HepG2 (cell line): ENCODE results near the gene DDX49. TPM values are rescaled to one million over a fixed set of nuclear protein-coding genes. Genes with fewer than 3 reads are reported as not detected.

Source experiments
- CEBPG ChIP-seq: IDR thresholded peaks from 2 replicates; pipeline ENCODE4 v1.6.1; 2016
- CENPX ChIP-seq: sonication (generic); formaldehyde crosslinking; IDR thresholded peaks from 2 replicates; pipeline ENCODE4 v1.9.0; 2021; ENCODE audit warnings: mild to moderate bottlenecking, missing genetic modification reagents, moderate library complexity
- ELF3 ChIP-seq: IDR thresholded peaks from 2 replicates; pipeline ENCODE4 v1.6.1; 2016; ENCODE audit warnings: missing genetic modification reagents, missing compliant biosample characterization
- FOSL1 ChIP-seq: sonication (generic); formaldehyde crosslinking; IDR thresholded peaks from 2 replicates; pipeline ENCODE4 v1.9.0; 2021; ENCODE audit warnings: missing genetic modification reagents, borderline replicate concordance
- GTF2F1 ChIP-seq: fragments of 150-350 bp; IDR thresholded peaks from 2 replicates; pipeline ENCODE4 v1.6.1; 2014; ENCODE audit warnings: low read length
- HNRNPUL1 ChIP-seq: fragments of 200-400 bp; formaldehyde crosslinking; IDR thresholded peaks from 2 replicates; pipeline ENCODE4 v1.6.1; 2017; ENCODE audit warnings: low read depth, mild to moderate bottlenecking, low read length, moderate library complexity
- MIXL1 ChIP-seq: IDR thresholded peaks from 2 replicates; pipeline ENCODE4 v1.6.1; 2016
- RBAK ChIP-seq: sonication (generic); formaldehyde crosslinking; IDR thresholded peaks from 2 replicates; pipeline ENCODE4 v1.5.1; 2020; ENCODE audit warnings: mild to moderate bottlenecking, missing genetic modification reagents
- SMAD3 ChIP-seq: sonication (generic); formaldehyde crosslinking; IDR thresholded peaks from 2 replicates; pipeline ENCODE4 v1.4.0; 2020; ENCODE audit warnings: missing genetic modification reagents
- SOX5 ChIP-seq: IDR thresholded peaks from 2 replicates; pipeline ENCODE4 v1.6.1; 2016; ENCODE audit warnings: borderline replicate concordance
- ZFP62 ChIP-seq: sonication (generic); formaldehyde crosslinking; IDR thresholded peaks from 2 replicates; pipeline ENCODE4 v1.4.0; 2020; ENCODE audit warnings: missing genetic modification reagents
- ZFYVE20 ChIP-seq: sonication (generic); formaldehyde crosslinking; IDR thresholded peaks from 2 replicates; pipeline ENCODE4 v1.8.0; 2023; ENCODE audit warnings: low read depth, mild to moderate bottlenecking, moderate library complexity, missing genetic modification reagents, borderline replicate concordance
- ZNF337 ChIP-seq: sonication (generic); formaldehyde crosslinking; IDR thresholded peaks from 2 replicates; pipeline ENCODE4 v1.5.1; 2020; ENCODE audit warnings: missing genetic modification reagents, low read depth, mild to moderate bottlenecking, borderline replicate concordance
- ZNF781 ChIP-seq: sonication (generic); formaldehyde crosslinking; IDR thresholded peaks from 2 replicates; pipeline ENCODE4 v1.5.1; 2020; ENCODE audit warnings: borderline replicate concordance, mild to moderate bottlenecking, missing genetic modification reagents; ENCODE audit errors: not compliant biosample characterization
- polyA plus RNA-seq, 8 experiments: library from polyadenylated mRNA; depleted of rRNA in 3 of 8; stranded (reverse) in 7 of 8; unstranded in 1 of 8; fragments of >200 nt; fragmentation: Illumina TruSeq in 4 of 8; extraction: Trizol in 4 of 8; gene quantifications; 2 replicates each; pipeline versions ENCODE4 v1.2.1 to v1.2.3, GENCODE V29; 2011 to 2016; ENCODE audit warnings: low read depth in 4 of 8, missing spikeins in 1 of 8, mixed read lengths in 1 of 8; ENCODE audit not compliant: insufficient read depth in 1 of 8
- total RNA-seq, 5 experiments: library from RNA; depleted of rRNA; stranded (reverse); fragments of >200 nt; fragmentation: Illumina TruSeq; extraction: Trizol; gene quantifications; 2 replicates each; pipeline ENCODE4 v1.2.3, GENCODE V29; 2016; ENCODE audit warnings: low read depth in 1 of 5
- TF ChIP-seq, protein P1 (sequence below): sonication (generic); formaldehyde crosslinking; IDR thresholded peaks from 2 replicates; pipeline ENCODE4 v1.4.0; 2020; ENCODE audit warnings: mild to moderate bottlenecking, low read depth, missing genetic modification reagents
- TF ChIP-seq, protein P2 (sequence below): sonication (generic); formaldehyde crosslinking; IDR thresholded peaks from 2 replicates; pipeline ENCODE4 v1.4.0; 2020; ENCODE audit warnings: missing genetic modification reagents
- TF ChIP-seq, protein P3 (sequence below): sonication (generic); formaldehyde crosslinking; IDR thresholded peaks from 2 replicates; pipeline ENCODE4 v1.4.0; 2020; ENCODE audit warnings: missing genetic modification reagents
- TF ChIP-seq, protein P4 (sequence below): sonication (generic); formaldehyde crosslinking; IDR thresholded peaks from 2 replicates; pipeline ENCODE4 v1.8.0; 2023; ENCODE audit warnings: mild to moderate bottlenecking, missing genetic modification reagents
- TF ChIP-seq, protein P5 (sequence below): sonication (generic); formaldehyde crosslinking; IDR thresholded peaks from 2 replicates; pipeline ENCODE4 v1.5.0; 2020; ENCODE audit warnings: missing genetic modification reagents, mild to moderate bottlenecking, borderline replicate concordance

DDX49 gene
- total and polyA plus RNA-seq, 2 of the 13 experiments (the other 11 are each of a cell fraction or from before 2014, with no cell fraction given) = 27.0 to 46.2 TPM

DNA sequence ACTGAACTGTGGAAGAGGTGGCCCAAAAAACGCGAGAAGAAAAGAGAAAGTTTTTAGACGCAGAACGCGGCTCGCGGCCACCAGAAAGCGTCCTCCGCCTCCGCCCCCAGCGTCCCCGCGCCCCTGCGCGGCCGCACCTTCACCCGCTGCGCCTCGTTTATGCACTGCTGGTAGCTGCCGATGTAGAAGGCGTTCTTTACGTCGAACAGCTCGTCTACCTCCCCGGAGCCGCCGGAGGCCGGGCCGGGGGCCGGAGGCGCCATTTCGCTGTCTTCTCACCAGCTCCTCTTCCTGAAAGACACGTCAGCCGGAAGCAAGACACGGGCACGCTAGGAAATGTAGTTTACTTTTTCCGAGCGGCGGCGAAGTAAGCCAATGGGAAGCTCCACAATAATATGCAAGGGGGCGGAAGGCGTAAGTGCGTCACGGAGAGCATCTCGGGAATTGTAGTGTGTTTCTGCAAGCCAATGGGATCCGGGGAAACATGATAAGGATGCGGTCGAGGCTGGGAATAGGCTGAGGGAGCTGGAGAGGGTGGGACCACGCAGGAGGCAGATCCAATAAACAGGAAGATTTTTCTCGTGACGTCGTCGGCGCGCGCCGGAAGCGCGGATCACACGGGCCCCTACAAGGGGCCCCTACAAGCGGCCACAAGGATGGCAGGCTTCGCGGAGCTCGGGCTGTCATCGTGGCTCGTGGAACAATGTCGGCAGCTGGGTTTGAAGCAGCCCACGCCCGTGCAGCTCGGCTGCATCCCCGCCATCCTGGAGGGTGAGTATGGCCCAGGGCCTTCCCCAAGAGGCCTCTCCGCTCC, at the start of gene DDX49, which contains the start of gene COPE (continued):
- TF ChIP-seq, protein P1, sequence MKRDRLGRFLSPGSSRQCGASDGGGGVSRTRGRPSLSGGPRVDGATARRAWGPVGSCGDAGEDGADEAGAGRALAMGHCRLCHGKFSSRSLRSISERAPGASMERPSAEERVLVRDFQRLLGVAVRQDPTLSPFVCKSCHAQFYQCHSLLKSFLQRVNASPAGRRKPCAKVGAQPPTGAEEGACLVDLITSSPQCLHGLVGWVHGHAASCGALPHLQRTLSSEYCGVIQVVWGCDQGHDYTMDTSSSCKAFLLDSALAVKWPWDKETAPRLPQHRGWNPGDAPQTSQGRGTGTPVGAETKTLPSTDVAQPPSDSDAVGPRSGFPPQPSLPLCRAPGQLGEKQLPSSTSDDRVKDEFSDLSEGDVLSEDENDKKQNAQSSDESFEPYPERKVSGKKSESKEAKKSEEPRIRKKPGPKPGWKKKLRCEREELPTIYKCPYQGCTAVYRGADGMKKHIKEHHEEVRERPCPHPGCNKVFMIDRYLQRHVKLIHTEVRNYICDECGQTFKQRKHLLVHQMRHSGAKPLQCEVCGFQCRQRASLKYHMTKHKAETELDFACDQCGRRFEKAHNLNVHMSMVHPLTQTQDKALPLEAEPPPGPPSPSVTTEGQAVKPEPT (CRISPR knock-in tag) = no peak
- TF ChIP-seq SOX5 (peak; percentile 12; the same call in 1 of the 2 replicates), ZFYVE20 (no peak), RBAK (no peak), FOSL1 (no peak), MIXL1 (CRISPR knock-in tag) (peak; percentile 23; the same call in 1 of the 2 replicates), CENPX (CRISPR knock-in tag) (no peak), ZFP62 (CRISPR knock-in tag) (no peak), GTF2F1 (no peak), ELF3 (CRISPR knock-in tag) (peak; percentile 46), ZNF337 (CRISPR knock-in tag) (no peak), SMAD3 (CRISPR knock-in tag) (no peak; the same call in 1 of the 2 replicates), CEBPG (CRISPR knock-in tag) (no peak), ZNF781 (CRISPR knock-in tag) (no peak), HNRNPUL1 (no peak)
- TF ChIP-seq, protein P2, sequence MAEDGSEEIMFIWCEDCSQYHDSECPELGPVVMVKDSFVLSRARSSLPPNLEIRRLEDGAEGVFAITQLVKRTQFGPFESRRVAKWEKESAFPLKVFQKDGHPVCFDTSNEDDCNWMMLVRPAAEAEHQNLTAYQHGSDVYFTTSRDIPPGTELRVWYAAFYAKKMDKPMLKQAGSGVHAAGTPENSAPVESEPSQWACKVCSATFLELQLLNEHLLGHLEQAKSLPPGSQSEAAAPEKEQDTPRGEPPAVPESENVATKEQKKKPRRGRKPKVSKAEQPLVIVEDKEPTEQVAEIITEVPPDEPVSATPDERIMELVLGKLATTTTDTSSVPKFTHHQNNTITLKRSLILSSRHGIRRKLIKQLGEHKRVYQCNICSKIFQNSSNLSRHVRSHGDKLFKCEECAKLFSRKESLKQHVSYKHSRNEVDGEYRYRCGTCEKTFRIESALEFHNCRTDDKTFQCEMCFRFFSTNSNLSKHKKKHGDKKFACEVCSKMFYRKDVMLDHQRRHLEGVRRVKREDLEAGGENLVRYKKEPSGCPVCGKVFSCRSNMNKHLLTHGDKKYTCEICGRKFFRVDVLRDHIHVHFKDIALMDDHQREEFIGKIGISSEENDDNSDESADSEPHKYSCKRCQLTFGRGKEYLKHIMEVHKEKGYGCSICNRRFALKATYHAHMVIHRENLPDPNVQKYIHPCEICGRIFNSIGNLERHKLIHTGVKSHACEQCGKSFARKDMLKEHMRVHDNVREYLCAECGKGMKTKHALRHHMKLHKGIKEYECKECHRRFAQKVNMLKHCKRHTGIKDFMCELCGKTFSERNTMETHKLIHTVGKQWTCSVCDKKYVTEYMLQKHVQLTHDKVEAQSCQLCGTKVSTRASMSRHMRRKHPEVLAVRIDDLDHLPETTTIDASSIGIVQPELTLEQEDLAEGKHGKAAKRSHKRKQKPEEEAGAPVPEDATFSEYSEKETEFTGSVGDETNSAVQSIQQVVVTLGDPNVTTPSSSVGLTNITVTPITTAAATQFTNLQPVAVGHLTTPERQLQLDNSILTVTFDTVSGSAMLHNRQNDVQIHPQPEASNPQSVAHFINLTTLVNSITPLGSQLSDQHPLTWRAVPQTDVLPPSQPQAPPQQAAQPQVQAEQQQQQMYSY (CRISPR knock-in tag) = 0 out of 2 replicates have a peak, but pooled peaks have one; percentile 8
- TF ChIP-seq, protein P3, sequence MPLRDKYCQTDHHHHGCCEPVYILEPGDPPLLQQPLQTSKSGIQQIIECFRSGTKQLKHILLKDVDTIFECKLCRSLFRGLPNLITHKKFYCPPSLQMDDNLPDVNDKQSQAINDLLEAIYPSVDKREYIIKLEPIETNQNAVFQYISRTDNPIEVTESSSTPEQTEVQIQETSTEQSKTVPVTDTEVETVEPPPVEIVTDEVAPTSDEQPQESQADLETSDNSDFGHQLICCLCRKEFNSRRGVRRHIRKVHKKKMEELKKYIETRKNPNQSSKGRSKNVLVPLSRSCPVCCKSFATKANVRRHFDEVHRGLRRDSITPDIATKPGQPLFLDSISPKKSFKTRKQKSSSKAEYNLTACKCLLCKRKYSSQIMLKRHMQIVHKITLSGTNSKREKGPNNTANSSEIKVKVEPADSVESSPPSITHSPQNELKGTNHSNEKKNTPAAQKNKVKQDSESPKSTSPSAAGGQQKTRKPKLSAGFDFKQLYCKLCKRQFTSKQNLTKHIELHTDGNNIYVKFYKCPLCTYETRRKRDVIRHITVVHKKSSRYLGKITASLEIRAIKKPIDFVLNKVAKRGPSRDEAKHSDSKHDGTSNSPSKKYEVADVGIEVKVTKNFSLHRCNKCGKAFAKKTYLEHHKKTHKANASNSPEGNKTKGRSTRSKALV = peak; percentile 73; the same call in 1 of the 2 replicates
- TF ChIP-seq, protein P4, sequence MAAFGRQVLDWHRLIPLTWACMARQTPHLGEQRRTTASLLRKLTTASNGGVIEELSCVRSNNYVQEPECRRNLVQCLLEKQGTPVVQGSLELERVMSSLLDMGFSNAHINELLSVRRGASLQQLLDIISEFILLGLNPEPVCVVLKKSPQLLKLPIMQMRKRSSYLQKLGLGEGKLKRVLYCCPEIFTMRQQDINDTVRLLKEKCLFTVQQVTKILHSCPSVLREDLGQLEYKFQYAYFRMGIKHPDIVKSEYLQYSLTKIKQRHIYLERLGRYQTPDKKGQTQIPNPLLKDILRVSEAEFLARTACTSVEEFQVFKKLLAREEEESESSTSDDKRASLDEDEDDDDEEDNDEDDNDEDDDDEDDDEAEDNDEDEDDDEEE (CRISPR knock-in tag) = no peak
- TF ChIP-seq, protein P5, sequence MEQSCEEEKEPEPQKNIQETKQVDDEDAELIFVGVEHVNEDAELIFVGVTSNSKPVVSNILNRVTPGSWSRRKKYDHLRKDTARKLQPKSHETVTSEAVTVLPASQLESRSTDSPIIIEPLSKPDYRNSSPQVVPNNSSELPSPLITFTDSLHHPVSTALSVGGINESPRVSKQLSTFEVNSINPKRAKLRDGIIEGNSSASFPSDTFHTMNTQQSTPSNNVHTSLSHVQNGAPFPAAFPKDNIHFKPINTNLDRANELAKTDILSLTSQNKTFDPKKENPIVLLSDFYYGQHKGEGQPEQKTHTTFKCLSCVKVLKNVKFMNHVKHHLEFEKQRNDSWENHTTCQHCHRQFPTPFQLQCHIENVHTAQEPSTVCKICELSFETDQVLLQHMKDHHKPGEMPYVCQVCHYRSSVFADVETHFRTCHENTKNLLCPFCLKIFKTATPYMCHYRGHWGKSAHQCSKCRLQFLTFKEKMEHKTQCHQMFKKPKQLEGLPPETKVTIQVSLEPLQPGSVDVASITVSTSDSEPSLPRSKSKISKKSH (CRISPR knock-in tag) = no peak; the same call in 1 of the 2 replicates
